Jurkat, Clone E6-1 (cell line): Measurements from ENCODE around the gene TAS2R19.

Experiments used
- DNase-seq: peaks from one replicate; pipeline ENCODE4 v3.0.0-alpha.2; 2011; ENCODE audit warnings: low read depth, low spot score
- H3K4me3 ChIP-seq: 2 replicates; pipeline ENCODE4 v1.5.1; 2011; ENCODE audit warnings: mild to moderate bottlenecking, low read length, control low read depth, moderate library complexity

The TAS2R19 gene

DNA sequence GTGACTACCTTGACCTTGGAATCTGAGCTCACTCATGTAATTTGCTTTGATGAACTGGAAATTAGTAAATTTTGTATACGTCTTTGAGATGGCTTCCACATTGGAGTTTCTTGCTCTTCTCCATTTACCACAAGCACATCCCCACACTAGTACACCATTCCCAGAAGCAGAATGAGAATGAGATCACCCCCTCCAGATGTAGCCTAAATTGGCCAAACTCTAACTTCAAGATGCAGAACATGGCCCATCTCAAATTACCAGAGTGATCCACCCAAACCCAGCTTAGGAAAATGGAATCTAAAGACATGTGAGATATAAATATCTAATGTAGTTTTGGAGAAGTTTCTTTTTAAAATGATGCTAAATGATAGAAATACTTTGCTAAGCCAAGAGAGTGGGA is 14.8 kb downstream of the TAS2R19 start:
- no peak for DNase-seq
- H3K4me3 ChIP-seq = no peak overlapping the region

GRCh38 chr12:10998204-10998603 is 24.2 kb downstream of the TAS2R19 start, which contains the start of gene TAS2R20:
Gene TAS2R20, minus strand, starts transcription at chr12:10998304. Its CDS starts 429 bp downstream, at chr12:10997875.
- no peak within 1 kb of the TSS for H3K4me3 ChIP-seq
- DNase-seq = no peak

GRCh38 chr12:10994307-10994706 is 28.1 kb downstream of the TAS2R19 start:
- no peak for DNase-seq
- no peak overlapping the region for H3K4me3 ChIP-seq

GRCh38 chr12:10989107-10989506 is 33.3 kb downstream of the TAS2R19 start:
- no peak overlapping the region for H3K4me3 ChIP-seq
- DNase-seq = no peak

GRCh38 chr12:10986812-10987211 is 35.6 kb downstream of the TAS2R19 start, which contains the start of gene TAS2R50:
Gene TAS2R50, minus strand, starts transcription at chr12:10986912. Its CDS starts 52 bp downstream, at chr12:10986860.
- H3K4me3 ChIP-seq = no peak within 1 kb of the TSS
- no peak for DNase-seq

DNA sequence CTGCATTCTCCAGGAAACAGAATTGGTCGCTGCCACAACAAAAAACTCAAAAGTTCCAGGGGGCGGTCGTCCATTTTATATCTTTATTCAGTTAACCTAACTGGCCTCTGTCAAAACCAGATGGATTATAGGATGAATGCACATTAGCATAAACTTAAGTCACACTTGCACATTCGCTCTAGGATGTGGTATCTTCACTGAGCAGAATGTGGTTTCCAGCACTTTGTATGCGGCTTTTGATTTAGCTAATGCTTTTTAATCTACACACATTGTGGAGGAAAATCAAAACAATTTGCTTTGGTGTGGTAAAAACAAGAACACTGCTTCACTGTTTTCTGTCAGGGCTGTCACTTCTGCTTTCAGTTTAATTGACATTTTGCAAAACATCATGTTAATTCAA is 40.2 kb downstream of the TAS2R19 start:
- no peak overlapping the region for H3K4me3 ChIP-seq
- DNase-seq = peak; percentile 96

DNA sequence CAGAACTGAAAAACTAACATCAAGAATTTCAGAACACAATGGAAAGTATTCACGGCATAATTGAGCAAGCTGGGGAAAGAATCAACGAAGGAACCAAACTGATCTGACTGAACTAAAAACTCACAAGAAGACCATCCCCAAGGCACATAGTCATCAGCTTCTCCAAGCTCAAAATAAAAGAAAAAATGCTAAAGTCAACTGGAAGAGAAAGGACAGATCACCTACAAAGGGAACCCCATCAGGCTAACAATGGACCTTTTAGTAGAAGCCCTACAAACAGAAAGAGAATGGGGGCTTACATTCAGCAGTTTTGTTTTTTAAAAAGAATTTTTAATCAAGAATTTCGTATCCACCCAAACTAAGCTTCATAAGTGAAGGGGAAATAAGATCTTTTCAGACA is 47.5 kb downstream of the TAS2R19 start:
- DNase-seq = no peak
- no peak overlapping the region for H3K4me3 ChIP-seq
